Stimulated activated naive CD8-positive, alpha-beta T cell treated with anti-CD3 and anti-CD28 coated beads, Interleukin-15, amount 100 ng/mL, for 72 hours (primary cell): ENCODE results near the gene FABP3.
"Not testable (repeated sequence)": the region's sequence is repeated elsewhere in the genome, so short reads cannot be mapped to it uniquely, and the experiment has no call there.

Experiments used
- ATAC-seq: fragments of 150-1000 bp; cut with Tn5 transposase; 2 replicates; pipeline ENCODE4 v1.10.0; 2021; ENCODE audit warnings: mild to moderate bottlenecking, moderate library complexity
- DNase-seq, 2 donors: peaks; one replicate each; pipeline ENCODE4 v3.0.0; 2021 to 2022
- H3K27ac Mint-ChIP-seq, 2 donors: one replicate each; pipeline ENCODE4 v1.8.0; 2022; ENCODE audit warnings: mild to moderate bottlenecking in 2 of 2, mixed read lengths in 2 of 2, moderate library complexity in 2 of 2
- H3K27me3 Mint-ChIP-seq: one replicate; pipeline ENCODE4 v1.8.0; 2022; ENCODE audit warnings: mixed read lengths
- H3K4me1 Mint-ChIP-seq: one replicate; pipeline ENCODE4 v1.8.0; 2022; ENCODE audit warnings: mild to moderate bottlenecking, mixed read lengths
- H3K4me3 Mint-ChIP-seq, 2 donors: one replicate each; pipeline ENCODE4 v1.8.0; 2022; ENCODE audit warnings: mild to moderate bottlenecking in 2 of 2, mixed read lengths in 2 of 2, moderate library complexity in 1 of 2
- H3K9me3 Mint-ChIP-seq, 2 donors: one replicate each; pipeline ENCODE4 v1.8.0; 2022; ENCODE audit warnings: mixed read lengths in 2 of 2

FABP3 gene

DNA sequence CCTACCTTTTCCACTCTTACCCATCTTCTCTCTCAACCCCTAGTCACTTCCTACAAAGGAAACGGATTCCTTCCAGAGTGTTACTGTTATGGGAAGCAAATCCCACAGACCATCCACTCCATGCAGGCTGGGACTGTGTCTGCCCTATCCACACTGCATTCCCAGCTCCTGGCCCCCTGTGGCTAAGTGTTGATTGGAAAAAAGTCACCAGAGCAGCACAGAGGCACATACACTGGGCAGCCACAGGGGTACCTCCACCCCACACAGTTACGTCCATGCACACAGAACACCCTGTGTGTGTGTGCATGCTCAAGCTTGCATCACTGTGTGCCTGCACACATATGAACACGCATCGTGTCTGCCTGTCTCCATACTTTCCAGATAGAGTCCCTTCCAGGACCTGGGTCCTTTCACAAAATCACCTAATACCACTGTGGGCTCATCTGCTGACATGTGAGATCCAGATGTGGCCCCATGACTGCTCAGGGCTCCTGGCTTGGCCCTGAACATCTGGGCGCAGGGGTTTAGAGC is 36.0 kb upstream of the FABP3 start:
- ATAC-seq (no peak), DNase-seq (no peak)
- Mint-ChIP-seq H3K27me3 (peaks cover 51% of the 10 kb centered on the region), H3K4me3 (no peak overlapping the region), H3K27ac (no peak overlapping the region), H3K9me3 (no peaks in the 10 kb centered on the region), H3K4me1 (peaks cover 12% of the 10 kb centered on the region)

DNA sequence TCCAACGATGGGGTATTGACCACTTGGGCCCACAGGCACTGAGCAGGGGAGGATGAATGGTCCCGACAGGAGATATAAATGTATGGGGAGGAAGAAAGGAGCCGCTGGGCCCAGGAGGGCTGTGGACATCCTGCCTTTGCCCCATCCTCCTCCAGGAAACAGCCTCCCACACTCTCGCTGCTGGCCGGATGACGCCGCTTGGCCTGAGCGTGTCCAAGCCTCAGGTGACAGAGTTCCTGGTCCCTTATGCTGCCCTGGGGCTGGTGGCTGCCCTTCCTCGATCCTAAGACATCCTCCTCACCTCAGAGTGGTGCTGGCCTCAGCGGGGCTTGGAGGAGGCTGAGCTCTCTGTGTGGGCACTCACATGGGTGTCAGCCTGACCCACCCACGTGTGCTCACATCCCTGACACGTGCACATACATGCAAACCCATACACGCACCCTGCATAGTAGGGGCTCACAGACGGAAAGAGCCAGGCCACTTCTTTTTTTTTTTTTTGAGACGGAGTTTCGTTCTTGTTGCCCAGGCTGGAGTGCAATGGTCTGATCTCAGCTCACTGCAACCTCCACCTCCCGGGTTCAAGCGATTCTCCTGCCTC is 34.3 kb upstream of the FABP3 start:
- H3K4me3 Mint-ChIP-seq, result no peak overlapping the region
- H3K4me1 Mint-ChIP-seq, result peaks cover 2% of the 10 kb centered on the region
- no peak overlapping the region for H3K27ac Mint-ChIP-seq
- no peaks in the 10 kb centered on the region for H3K9me3 Mint-ChIP-seq
- DNase-seq (no peak), ATAC-seq (no peak)
- peaks cover 36% of the 10 kb centered on the region for H3K27me3 Mint-ChIP-seq

DNA sequence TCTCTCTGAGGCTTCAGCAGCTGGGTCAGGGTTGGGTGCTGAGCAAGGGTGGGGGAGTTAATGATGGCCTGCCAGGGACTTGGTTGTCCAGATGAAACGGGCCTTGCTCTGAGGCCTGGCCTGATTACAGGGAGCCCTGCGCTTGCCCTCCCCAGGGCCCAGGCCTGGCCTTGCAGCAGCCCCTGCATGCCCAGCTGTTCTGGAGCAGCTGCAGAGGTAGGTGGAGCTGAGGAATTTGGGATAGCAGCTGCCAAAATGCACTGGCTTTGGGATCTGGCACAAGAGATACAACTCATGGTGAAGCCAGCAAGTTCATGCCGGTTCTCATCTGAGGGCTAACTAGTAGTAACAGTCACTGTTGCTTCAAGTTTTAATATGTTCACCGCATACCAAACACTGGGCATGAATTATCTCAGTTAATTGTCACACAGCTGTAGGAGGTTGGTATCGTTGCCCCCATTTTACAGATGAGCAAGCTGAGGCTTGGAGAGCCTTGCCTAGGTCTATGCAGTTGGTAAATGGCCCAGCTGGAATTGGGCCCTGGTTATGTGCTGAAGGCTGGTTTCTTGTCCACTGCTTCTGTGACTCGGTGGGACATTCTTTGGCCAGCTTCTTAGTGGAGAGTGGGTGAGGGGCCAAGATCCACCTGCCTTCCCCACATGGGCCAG is 32.8 kb upstream of the FABP3 start:
- Mint-ChIP-seq H3K4me3 (no peak overlapping the region), H3K27ac (no peak overlapping the region), H3K27me3 (peaks cover 22% of the 10 kb centered on the region), H3K9me3 (no peaks in the 10 kb centered on the region), H3K4me1 (no peaks in the 10 kb centered on the region)
- no peak for ATAC-seq
- DNase-seq, result no peak

DNA sequence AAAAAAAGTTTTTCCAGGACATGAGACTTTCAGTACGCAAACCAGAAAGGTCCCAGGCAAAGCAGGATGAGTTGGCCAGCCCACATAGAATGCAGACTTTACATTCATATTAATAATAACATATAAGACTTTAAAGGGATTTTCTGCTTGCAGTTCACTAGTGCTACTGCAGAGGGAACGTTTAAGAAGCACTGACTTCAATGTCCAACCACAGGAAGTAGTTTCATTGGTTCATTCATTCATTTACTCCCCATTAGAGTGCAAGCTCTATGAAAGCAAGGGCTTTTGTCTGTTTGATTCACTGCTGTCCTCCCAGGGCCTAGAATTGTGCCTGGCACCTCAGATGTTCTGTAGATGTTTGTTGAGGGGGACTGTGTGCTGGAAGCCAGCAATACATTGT is 28.4 kb upstream of the FABP3 start:
- no peak overlapping the region for H3K27ac Mint-ChIP-seq
- DNase-seq (no peak), ATAC-seq (no peak)
- H3K9me3 Mint-ChIP-seq, result no peaks in the 10 kb centered on the region
- no peak overlapping the region for H3K4me3 Mint-ChIP-seq
- peaks cover 6% of the 10 kb centered on the region for H3K27me3 Mint-ChIP-seq
- H3K4me1 Mint-ChIP-seq, result no peaks in the 10 kb centered on the region

DNA sequence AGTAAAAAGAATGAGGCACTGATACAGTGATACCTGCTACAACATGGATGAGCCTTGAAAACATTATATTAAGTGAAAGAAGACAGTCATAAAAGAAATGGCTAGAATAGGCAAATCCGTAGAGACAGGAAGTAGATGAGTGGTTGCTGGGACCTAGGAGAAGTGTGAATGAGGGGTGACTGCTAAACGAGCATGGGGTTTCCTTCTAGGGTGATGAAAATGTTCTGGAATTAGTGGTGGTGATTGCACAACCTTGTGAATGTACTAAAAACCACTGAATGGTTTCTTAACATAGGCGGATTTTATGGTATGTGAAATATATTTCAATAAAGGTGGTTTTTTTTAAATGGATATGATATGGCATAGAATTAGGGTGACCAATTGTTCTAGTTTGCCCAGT is 27.5 kb upstream of the FABP3 start:
- no peaks in the 10 kb centered on the region for H3K9me3 Mint-ChIP-seq
- no peaks in the 10 kb centered on the region for H3K4me1 Mint-ChIP-seq
- peaks cover 6% of the 10 kb centered on the region for H3K27me3 Mint-ChIP-seq
- no peak for DNase-seq
- H3K27ac Mint-ChIP-seq, result no peak overlapping the region
- H3K4me3 Mint-ChIP-seq, result no peak overlapping the region
- ATAC-seq, result no peak

DNA sequence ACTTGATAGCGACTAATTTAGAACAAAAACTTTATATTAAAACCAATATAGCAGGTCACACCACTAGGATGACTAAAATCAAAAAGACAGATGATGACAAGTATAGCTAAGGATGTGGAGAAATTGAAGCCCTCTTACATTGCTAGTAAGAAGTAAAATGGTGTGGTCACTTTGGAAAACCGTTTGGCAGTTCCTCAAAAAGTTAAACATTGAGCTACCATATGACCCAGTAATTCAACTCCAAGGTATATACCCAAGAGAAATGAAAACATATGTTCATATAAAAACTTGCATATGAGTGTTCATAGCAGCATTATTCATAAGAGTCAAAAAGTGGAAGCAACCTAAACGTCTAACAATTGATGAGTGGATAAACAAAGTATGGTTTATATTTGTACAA is 27.1 kb upstream of the FABP3 start:
- DNase-seq, result no peak
- Mint-ChIP-seq H3K27me3 (peaks cover 6% of the 10 kb centered on the region), H3K4me3 (no peak overlapping the region), H3K9me3 (no peaks in the 10 kb centered on the region), H3K27ac (no peak overlapping the region), H3K4me1 (peaks cover 4% of the 10 kb centered on the region)
- no peak for ATAC-seq

DNA sequence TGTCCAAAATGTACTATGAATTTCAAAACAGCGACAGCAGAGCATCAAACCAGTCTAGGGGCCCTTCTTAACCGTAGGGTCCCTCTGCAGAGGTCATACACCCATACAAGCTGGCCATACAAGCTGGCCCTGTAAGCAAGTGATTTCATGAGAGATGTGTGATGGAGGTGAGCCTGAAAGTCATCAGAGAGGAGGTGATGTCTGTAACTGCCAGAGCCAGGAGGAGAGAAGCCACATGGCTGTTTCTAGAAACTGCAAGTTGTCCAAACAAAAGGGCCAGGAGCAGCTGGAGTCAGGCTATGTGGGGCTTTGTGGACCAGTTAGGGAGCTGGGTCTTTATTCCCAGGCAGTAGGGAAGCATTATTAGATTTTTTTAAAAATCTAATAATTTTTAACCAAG is 25.4 kb upstream of the FABP3 start:
- DNase-seq, result no peak
- Mint-ChIP-seq H3K4me1 (peaks cover 13% of the 10 kb centered on the region), H3K27ac (no peak overlapping the region), H3K4me3 (no peak overlapping the region), H3K9me3 (no peaks in the 10 kb centered on the region), H3K27me3 (peaks cover 6% of the 10 kb centered on the region)
- ATAC-seq, result no peak

DNA sequence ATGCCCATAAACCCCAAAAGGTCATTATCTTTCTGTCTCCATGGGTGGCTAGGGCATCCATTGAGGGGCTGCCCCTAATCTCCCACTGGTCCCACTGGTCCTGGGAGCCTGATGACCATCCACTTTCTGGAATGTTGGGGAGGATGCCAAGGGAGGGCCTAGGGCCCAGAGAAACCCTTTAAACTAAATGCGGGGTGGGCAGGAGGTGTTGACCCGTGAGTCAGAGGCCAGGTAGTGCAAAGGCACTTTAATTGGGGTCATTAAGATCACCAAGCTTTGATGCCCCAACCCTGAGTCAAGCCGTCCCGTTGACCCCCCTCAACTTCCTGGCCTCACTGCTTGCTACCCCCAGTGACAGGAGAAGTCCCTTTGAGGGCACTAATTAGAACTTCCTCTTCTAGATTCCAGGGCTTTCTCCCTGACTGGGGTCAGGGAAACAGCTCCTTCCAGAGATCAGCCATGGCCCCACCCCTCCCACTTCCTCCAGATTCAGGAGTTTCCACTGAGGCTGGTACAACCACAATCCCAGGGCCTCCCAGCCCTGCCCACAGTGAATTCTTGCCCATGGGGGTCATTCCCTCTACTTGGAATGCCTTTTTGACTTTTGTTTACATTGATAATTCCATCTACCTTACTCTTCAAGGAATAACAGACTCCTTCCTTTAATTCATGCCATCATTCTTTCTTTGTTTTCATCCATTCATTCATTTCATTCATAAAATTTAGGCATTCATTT is 24.7 kb upstream of the FABP3 start:
- Mint-ChIP-seq H3K9me3 (no peaks in the 10 kb centered on the region), H3K27ac (no peak overlapping the region), H3K4me1 (peaks cover 13% of the 10 kb centered on the region), H3K27me3 (peaks cover 6% of the 10 kb centered on the region), H3K4me3 (no peak overlapping the region)
- no peak for ATAC-seq
- no peak for DNase-seq

DNA sequence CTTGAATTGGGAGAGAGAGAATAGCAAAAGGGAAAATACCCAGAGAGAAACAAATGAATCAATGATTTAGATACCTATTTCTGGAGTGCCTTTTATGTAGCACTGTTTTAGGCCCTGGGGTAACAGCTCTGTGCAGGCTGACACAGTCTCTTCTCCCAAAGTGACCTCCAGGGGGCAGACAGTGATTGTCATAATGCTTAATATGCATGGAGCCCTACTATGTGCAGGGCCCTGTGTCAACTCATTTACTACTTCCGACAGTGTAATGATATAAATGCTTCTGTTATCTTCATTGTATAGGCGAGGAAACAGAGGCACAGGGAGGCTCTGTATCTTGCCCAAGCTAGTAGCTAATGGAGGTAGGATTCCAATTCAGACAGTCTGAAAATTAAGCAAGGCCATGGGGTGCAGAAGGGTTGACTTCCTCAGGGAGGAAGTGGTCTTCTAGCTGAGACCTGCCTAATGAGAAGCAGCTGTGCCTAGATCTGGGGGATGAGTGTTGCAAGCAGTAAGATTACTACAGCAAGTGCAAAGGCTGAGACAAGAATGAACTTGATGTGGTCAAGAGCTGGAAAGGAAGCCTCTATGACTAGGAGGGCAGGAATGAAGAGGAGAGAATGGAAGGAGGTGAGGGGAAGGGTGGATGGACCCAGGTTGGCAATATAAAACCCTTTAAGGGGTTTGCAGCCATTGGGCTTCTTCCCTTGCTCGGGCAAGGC is 23.9 kb upstream of the FABP3 start:
- no peak for DNase-seq
- H3K4me1 Mint-ChIP-seq, result peaks cover 13% of the 10 kb centered on the region
- H3K4me3 Mint-ChIP-seq, result no peak overlapping the region
- ATAC-seq, result no peak
- H3K27ac Mint-ChIP-seq, result no peak overlapping the region
- H3K9me3 Mint-ChIP-seq, result no peaks in the 10 kb centered on the region
- peaks cover 6% of the 10 kb centered on the region for H3K27me3 Mint-ChIP-seq

DNA sequence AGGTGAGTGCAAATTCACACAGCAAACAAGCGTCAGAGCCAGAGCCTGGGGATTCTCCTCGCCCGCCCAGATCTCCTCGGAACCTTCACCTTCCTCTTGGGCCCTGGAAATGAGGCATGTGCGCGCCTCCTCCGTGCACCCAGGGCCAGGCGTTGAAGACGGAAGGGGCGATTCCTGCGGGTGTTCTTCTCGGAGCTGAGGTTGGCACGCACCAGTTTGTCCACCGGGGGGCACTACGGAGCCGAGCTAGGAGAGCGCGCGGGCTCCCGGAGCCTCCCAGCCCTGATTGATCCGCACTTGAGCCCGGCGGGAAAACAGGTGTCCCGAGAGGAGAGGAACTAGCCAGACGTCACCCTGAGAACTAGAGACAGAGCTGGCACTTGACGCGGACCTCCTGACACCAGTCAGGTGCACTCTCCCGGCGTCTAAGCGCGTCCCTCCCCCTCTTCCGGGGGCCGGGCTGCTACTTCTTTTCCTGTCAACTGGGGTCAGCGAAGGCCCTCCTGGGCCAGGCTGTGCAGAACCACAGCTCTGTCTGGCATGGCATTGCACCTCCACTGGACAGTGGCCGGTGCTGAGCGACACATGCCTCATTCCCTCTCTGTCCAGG is 21.8 kb upstream of the FABP3 start:
- Mint-ChIP-seq H3K4me1 (peaks cover 13% of the 10 kb centered on the region), H3K4me3 (peak overlapping the region; percentile 84 to 88), H3K27me3 (peaks cover 6% of the 10 kb centered on the region), H3K27ac (peak overlapping the region in 1 of 2 donors; percentile 87), H3K9me3 (no peaks in the 10 kb centered on the region)
- ATAC-seq (peak; percentile 93), DNase-seq (peak; percentile 77 to 78)

DNA sequence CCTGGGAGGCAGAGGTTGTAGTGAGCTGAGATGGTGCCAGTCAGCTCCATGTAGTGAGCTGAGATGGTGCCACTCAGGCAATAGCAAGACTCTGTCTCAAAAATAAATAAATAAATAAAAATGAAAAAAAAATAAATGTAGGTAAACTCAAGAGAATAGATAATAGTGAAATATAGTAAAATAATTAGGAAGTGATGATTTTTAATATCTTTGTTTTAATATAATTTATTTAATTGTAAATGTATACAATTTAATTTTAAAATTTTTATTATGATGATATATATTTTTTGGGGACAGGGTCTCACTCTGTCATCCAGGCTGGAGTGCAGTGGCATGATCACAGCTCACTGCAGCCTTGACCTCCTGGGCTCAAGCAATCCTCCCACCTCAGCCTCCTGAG is 20.6 kb upstream of the FABP3 start:
- H3K4me1 Mint-ChIP-seq, result peaks cover 13% of the 10 kb centered on the region
- H3K27ac Mint-ChIP-seq, result no peak overlapping the region
- DNase-seq (no peak), ATAC-seq (no peak)
- H3K4me3 Mint-ChIP-seq, result no peak overlapping the region
- H3K27me3 Mint-ChIP-seq, result peaks cover 6% of the 10 kb centered on the region
- no peaks in the 10 kb centered on the region for H3K9me3 Mint-ChIP-seq

DNA sequence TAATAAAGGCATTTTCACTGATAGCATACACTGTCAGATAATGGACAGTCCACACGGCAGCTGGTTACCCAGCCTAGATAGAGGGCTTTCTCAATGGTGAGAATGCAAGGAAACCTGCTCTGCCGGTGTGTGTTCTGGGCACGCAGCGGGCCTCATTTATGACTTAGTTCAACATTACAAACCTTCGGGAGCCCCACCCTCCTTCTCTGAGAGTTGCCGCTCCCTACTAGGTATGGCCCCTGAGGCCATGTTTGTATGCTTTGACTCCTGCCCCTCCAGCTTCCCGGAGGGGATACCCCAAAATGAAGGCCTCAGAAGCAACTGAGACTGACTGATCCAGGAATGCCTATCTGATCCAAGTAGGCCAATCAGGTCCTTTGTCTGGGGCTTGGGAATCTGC is 17.2 kb upstream of the FABP3 start:
- no peak for DNase-seq
- Mint-ChIP-seq H3K4me1 (peaks cover 10% of the 10 kb centered on the region), H3K9me3 (no peaks in the 10 kb centered on the region), H3K27me3 (peaks cover 13% of the 10 kb centered on the region), H3K27ac (no peak overlapping the region), H3K4me3 (no peak overlapping the region)
- no peak for ATAC-seq

DNA sequence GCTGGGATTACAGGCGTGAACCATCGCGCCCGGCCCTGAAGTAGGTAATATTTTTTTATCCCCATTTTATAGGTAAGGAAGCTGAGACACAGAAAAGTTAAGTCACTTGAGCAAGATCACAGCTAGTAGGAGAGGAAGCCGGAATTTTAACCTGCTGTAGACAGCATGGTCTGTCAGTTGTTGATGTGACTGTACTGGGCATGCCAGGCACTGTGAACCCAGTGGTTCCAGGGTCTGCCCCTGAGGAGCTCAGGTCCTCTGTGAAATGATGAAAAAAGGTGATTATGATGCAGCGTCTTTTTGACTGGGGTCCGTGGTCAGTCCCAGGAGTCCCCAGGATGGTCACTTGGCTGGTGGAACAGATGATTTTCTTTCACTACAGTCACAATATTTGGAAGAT is 16.7 kb upstream of the FABP3 start:
- peaks cover 5% of the 10 kb centered on the region for H3K4me1 Mint-ChIP-seq
- H3K27me3 Mint-ChIP-seq, result peaks cover 13% of the 10 kb centered on the region
- ATAC-seq (no peak), DNase-seq (no peak)
- H3K4me3 Mint-ChIP-seq, result no peak overlapping the region
- no peaks in the 10 kb centered on the region for H3K9me3 Mint-ChIP-seq
- no peak overlapping the region for H3K27ac Mint-ChIP-seq

DNA sequence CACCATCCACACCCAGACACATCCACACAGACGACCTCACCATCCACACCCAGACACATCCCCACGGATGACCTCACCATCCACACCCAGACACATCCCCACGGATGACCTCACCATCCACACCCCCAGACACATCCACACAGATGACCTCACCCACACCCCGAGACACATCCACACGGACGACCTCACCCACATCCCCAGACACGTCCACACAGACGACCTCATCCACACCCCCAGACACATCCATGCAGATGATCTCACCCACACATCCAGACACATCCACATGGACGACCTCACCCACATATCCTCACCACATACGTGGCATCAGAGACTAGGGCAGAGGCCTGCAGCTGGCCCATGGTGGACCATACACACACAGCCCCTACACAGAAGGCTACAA is 14.7 kb upstream of the FABP3 start:
- no peaks in the 10 kb centered on the region for H3K4me1 Mint-ChIP-seq
- H3K27ac Mint-ChIP-seq, result peak overlapping the region in 1 of 2 donors; percentile 34
- H3K27me3 Mint-ChIP-seq, result peaks cover 23% of the 10 kb centered on the region
- no peak overlapping the region for H3K4me3 Mint-ChIP-seq
- no peak for DNase-seq
- no peak for ATAC-seq
- H3K9me3 Mint-ChIP-seq, result no peaks in the 10 kb centered on the region

DNA sequence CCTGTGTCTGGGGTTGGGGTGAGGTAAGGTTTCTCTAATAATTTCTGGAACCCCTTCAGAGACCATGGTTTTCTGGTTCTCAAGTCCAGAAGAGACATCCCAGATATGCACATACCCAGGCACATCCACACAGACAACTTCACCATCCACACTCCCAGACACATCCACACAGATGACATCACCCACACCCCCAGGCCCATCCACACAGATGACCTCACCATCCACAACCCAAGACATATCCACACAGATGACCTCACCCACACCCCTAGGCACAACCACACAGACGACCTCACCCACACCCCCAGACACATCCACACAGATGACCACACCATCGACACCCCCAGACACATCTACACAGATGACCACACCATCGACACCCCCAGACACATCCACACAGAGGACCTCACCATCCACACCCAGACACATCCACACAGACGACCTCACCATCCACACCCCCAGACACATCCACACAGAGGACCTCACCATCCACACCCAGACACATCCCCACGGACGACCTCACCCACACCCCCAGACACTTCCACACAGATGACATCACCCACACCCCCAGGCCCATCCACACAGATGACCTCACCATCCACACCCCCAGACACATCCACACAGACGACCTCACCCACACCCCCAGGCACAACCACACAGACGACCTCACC is 13.8 kb upstream of the FABP3 start:
- not testable (repeated sequence) for H3K4me1 Mint-ChIP-seq, H3K4me3 Mint-ChIP-seq, H3K9me3 Mint-ChIP-seq, H3K27ac Mint-ChIP-seq, DNase-seq, ATAC-seq
- peaks cover 32% of the 10 kb centered on the region for H3K27me3 Mint-ChIP-seq
